Effector CD4-positive, alpha-beta T cell (primary cell): ENCODE data around the gene NFE2L3.

Source experiments
- DNase-seq: peaks from one replicate; pipeline ENCODE4 v3.0.0-alpha.2; 2020

Gene NFE2L3

DNA sequence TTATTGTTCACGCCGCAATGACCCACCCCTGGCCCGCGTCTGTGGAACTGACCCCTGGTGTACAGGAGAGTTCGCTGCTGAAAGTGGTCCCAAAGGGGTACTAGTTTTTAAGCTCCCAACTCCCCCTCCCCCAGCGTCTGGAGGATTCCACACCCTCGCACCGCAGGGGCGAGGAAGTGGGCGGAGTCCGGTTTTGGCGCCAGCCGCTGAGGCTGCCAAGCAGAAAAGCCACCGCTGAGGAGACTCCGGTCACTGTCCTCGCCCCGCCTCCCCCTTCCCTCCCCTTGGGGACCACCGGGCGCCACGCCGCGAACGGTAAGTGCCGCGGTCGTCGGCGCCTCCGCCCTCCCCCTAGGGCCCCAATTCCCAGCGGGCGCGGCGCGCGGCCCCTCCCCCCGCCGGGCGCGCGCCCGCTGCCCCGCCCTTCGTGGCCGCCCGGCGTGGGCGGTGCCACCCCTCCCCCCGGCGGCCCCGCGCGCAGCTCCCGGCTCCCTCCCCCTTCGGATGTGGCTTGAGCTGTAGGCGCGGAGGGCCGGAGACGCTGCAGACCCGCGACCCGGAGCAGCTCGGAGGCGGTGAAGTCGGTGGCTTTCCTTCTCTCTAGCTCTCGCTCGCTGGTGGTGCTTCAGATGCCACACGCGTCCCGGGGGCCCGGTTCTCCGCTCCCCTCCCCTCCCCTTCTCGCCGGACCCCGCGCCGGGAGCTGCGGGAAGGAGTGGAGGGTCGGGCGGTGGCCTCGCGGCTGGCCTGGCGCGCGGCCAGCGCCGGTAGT, 49.4 kb downstream of the NFE2L3 start, which contains the start of gene CBX3:
TSS of gene CBX3 (plus strand) at position 499 of the 772 bp plus-strand sequence. CDS start 1,254 bp downstream, outside the sequence.
- peak; percentile 79 for DNase-seq

DNA sequence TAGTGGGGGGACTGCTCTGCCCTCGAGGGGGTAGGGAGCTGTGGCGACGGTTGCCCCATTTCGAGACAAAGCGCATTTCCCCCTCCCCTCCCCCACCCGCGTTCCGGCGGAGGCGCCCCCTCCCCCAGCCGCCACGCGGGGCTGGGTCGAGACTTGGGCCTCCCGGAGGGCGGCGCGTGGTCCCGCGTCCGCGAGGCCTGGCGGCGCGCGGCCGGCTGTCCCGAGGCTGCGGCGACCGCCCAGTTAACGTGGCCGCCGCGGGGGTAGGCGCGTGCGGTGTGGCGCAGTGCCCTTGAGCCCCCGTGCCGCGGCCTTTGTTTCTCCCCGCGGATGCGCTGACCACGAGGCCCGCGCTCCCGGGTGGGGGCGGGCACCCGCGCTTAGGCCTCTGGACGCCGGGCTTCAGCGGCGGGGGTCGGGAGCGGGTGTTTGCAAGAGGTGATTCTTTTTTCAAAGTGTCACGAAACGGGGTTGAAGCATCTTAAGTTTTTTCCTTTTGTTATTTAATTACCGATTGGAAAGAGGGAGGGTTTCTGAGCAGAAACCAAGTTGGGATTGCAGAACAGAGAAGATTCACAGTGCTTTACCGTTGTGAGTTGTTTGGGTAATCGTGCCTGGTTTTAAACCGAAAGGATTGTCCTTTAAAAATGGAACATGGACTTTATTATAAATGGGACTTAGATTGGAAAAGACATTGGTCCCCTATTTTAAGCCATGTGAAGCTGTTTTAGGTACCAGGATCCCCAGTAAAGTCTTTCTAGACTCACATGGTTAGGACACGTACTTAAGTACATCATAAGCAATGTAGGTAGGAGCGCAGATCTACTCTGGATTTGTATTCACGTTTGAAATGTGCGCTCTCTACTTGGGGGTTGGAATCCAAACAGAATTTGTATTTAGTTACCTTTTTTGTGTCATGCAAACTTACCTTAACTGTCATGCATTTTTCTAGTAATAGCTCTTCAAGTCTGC, 50.3 kb downstream of the NFE2L3 start:
- peak; percentile 48 for DNase-seq

DNA sequence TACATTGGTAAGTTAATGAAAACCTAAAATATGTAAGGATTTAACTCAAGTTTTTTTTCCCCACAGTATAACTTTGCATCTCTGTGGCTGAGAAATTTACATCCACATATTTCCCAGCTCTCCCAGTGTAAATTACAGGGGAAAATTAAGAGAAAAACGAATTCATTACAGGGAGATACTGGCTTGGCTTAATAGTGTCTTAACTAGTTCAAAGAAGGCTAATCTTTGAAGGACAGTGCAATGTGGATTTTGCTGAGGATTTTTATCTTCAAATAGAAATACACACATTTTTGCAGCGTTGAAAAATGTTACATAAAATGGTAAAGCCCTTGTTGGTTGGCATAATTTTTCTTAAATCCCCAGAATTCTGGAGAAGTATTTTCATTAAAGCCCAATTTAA, 51.0 kb downstream of the NFE2L3 start:
- DNase-seq: no peak

DNA sequence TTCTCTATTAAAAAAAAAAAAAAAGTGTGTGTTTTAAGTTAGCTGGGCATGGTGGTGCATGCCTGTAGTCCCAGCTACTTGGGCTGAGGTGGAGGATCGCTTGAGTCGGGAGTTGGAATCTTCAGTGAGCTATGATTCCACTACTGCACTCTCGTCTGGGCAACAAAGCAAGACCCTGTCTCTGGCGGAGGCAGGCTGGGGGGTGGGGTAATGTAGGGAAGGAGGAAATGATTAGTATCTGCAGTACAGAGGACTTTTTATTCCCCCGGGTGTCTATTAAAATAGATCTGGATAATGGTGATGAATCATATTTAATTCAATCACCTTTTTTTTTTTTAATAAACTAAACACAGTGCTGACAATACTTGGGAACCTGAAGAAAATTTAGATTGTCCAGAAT, 56.0 kb downstream of the NFE2L3 start:
- no peak for DNase-seq

DNA sequence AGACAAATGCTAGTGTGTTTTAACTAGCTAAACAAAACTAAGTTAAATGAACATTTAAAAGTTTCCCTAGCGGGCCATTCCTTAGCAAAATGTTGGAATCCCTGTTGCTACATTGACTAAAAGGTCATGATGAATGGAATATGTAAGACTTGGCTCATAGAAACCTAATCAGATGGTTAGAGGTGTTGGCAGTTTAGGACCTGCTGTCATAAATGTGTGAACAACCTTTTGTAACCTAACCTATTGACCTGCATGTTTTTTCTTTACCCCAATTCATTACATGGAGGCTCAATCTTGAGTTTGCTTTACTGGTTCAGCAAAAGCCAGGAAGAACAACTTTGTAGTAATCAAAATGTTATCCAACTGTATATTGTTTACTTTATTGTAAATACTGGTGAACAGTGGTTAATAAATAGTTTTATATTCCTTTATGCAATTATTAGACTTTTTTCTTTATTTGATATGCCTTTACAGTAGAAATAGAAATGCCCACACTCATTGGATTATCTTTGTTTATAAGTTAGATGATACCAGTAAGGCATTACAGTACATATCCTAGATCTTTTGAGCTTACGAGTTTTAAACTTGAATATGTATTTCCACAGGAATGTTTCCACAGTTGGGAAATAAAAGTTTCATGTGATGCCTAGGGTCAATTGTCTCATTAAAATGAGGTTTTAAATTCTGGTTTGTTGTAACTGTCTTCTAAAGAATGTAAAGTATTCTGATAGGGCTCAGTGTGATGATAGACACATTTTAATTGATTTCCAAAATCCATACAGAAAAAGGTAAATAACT, 61.1 kb downstream of the NFE2L3 start:
- DNase-seq: no peak

DNA sequence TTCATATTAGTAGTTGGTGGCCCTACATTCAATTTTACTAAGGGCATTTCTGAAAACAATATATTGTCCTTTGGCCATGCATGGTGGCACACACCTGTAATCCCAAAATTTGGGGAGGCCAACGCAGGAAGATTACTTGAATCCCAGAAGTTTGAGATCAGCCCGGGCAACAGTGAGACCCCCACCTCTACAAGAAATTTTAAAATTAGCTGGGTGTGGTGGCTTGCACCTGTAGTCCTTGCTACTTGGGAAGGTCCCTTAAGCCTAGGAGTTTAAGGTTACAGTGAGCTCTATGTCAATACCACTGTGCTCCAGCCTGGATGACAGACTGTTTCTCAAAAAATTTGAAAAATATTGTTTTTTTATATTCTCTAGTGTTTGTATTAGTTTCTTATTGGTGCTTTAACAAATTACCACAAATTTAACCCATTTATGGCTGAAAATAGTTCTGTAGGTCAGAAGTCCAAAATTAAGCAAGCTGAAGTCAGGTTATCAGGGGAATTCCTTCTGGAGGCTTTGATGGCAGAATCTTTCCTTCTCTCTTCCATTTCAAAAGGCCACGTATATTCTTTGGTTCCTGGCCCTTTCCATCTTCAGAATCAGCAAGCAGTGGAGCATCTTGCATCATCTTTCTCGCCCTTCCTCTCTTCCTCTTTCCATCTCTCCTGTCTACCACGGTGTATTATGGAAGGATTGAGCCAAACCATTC, 62.0 kb downstream of the NFE2L3 start:
- no peak for DNase-seq

DNA sequence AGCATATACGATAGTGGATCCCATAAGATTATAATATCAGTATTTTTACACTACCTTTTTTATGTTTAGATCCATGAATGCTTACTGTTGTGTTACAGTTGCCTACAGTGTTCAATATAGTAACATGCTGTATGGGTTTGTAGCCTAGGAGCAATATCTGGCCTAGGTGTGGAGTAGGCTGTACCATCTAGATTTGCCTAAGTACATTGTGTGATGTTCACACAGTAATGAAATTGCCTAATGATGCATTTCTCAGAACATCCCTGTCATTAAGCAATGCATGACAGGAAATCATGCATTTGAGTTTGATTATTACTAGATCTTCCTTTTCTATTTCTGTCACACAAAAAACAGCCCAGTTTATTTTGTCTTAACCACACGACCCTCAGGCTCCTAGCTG, 64.1 kb downstream of the NFE2L3 start:
- DNase-seq: no peak

DNA sequence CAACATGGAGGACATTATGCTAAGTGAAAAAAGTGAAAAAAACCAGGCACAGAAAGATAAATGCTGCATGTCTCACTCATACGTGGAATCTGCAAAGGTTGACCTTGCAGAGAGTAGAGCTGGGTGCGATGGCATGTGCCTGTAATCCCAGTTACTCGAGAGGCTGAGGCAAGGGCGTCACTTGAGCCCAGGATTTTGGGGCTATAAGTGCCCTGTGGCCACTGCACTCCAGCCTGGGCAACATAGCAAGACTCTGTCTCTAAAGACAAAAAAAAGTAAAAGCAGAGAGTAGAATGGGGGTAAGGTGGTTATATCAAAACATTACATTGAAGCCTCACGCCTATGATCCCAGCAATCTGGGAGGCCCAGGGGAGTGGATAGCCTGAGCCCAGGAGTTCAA, 72.4 kb downstream of the NFE2L3 start:
- no peak for DNase-seq

DNA sequence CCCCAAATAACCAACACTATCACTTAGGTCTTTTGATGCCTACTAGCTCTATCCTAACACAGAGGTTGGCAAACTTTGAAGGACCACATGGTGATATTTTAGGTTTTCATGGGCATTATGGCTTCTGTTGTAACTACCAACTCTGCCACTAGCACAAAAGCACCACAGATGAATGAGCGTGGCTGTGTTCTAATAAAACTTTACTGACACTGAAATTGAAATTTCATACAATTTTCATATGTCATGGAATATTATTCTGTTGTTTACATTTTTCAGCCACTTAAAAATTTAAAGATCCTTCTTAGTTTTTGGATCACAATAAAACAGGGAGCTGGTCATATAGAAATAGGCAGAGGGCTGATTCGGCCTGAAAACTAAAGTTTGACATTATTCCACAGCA, 76.0 kb downstream of the NFE2L3 start:
- DNase-seq: no peak

DNA sequence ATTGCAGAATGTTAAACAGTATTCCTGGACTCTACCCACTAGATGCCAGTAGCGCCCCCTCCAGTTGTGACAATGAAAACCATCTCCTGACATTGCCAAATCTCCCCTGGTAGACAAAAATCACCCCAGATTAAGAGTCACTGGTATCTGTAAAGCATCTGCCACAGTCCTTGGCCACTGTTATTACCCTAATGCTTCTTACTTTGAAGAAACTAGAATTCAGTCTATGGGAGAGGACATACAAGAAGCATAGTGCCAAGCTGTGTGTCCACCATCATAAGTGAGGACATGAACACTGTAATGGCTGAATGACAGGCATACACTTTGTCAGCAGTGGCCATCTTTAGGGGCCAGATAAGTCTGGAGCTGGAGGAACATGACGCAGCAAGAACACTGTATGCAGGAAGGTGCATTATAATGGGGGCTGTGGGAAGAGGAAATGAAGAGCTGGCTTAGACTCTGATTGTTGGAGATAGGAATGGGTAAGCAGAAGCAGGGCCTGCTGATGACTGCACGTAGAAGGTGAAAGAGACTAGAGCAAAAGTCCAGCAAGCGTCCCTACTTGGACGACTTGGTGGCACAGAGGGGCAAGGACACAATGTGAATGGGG, 82.0 kb downstream of the NFE2L3 start:
- DNase-seq: no peak
